K562 (cell line): ENCODE measurements around the gene MN1.
A peak's percentile ranks its signal among the peaks of the same experiment; 100 is the strongest.

Experiments
- CBX3 ChIP-seq, 2 experiments: IDR thresholded peaks; 1 replicate in 1 of 2; 2 replicates in 1 of 2; pipeline ENCODE4 v1.6.1; 2012; ENCODE audit warnings: inconsistent platforms in 2 of 2, low read length in 2 of 2, borderline replicate concordance in 1 of 2, control low read depth in 1 of 2
- EZH2 ChIP-seq: IDR thresholded peaks from 2 replicates; pipeline ENCODE4 v1.6.1; 2012; ENCODE audit warnings: low read depth, mild to moderate bottlenecking, inconsistent platforms, low read length, borderline replicate concordance
- FOXP1 ChIP-seq: sonication (generic); formaldehyde crosslinking; IDR thresholded peaks from 2 replicates; pipeline ENCODE4 v1.8.0; 2022; ENCODE audit warnings: mild to moderate bottlenecking, missing genetic modification reagents
- HDGF ChIP-seq: fragments of 450-650 bp; IDR thresholded peaks from 2 replicates; pipeline ENCODE4 v1.6.1; 2016
- KLF13 ChIP-seq: fragments of 450-650 bp; IDR thresholded peaks from 2 replicates; pipeline ENCODE4 v1.6.1; 2016; ENCODE audit warnings: missing genetic modification characterization, low read depth, mild to moderate bottlenecking, missing compliant biosample characterization, moderate library complexity, borderline replicate concordance
- RBFOX2 ChIP-seq: fragments of 200-400 bp; formaldehyde crosslinking; IDR thresholded peaks from 2 replicates; pipeline ENCODE4 v1.6.1; 2017; ENCODE audit warnings: low read depth, mild to moderate bottlenecking, low read length, moderate library complexity
- RBM39 ChIP-seq: fragments of 200-400 bp; formaldehyde crosslinking; optimal IDR thresholded peaks from 2 replicates; pipeline ENCODE3; 2018; ENCODE audit warnings: low read depth, low read length
- SNRNP70 ChIP-seq: fragments of 200-400 bp; formaldehyde crosslinking; optimal IDR thresholded peaks from 2 replicates; pipeline ENCODE3; 2017; ENCODE audit warnings: low read depth, low read length
- VEZF1 ChIP-seq: fragments of 200-800 bp; sonication (Bioruptor generic); IDR thresholded peaks from 2 replicates; pipeline ENCODE4 v1.6.1; 2017; ENCODE audit warnings: missing genetic modification characterization, missing compliant biosample characterization

- TF ChIP-seq EZH2 (no peak), RBFOX2 (peak; percentile 68), KLF13 (tag) (no peak), SNRNP70 (no peak), CBX3 (IDR thresholded peaks at IDR 0.05; ENCODE audit: borderline replicate concordance in 1 of 2, low read length in 2 of 2) (no peak), VEZF1 (peak; percentile 62), HDGF (no peak), FOXP1 (CRISPR knock-in tag) (no peak), RBM39 (no peak)
Observed at GRCh38 chr22:27726686-27727449, 74.7 kb downstream of the MN1 start.
